PFSK-1 (cell line): ENCODE results near the gene RBM20.

Experiments
- FOXP2 ChIP-seq: optimal IDR thresholded peaks from 2 replicates; pipeline ENCODE3; 2011; ENCODE audit warnings: borderline replicate concordance, control low read depth, inconsistent platforms; ENCODE audit not compliant: insufficient read depth; ENCODE audit errors: extremely low read length, extremely low read depth
- POLR2AphosphoS5 ChIP-seq: IDR thresholded peaks from 2 replicates; pipeline ENCODE4 v1.6.1; 2012; ENCODE audit warnings: low read depth, mild to moderate bottlenecking, control low read depth, low read length, moderate library complexity
- SIN3A ChIP-seq: IDR thresholded peaks from 2 replicates; pipeline ENCODE4 v1.6.1; 2012; ENCODE audit warnings: mild to moderate bottlenecking, low read length, moderate library complexity, borderline replicate concordance; ENCODE audit not compliant: insufficient read depth
- TAF1 ChIP-seq: IDR thresholded peaks from 2 replicates; pipeline ENCODE4 v1.6.1; 2012; ENCODE audit warnings: low read length, control low read depth, borderline replicate concordance; ENCODE audit not compliant: insufficient read depth
- TF ChIP-seq, protein P1 (sequence below), 2 experiments: IDR thresholded peaks; 2 replicates each; pipeline versions ENCODE4 v1.6.1 to v1.8.0; 2011 to 2012; ENCODE audit warnings: low read depth in 2 of 2, low read length in 2 of 2, control low read depth in 1 of 2, inconsistent platforms in 1 of 2, mild to moderate bottlenecking in 1 of 2, moderate library complexity in 1 of 2; ENCODE audit not compliant: insufficient read depth in 1 of 2

GRCh38 chr10:110643653-110644597, at the start of gene RBM20:
- TF ChIP-seq POLR2AphosphoS5 (no peak), FOXP2 (peak; percentile 42), SIN3A (no peak), TAF1 (no peak)
- TF ChIP-seq, protein P1, sequence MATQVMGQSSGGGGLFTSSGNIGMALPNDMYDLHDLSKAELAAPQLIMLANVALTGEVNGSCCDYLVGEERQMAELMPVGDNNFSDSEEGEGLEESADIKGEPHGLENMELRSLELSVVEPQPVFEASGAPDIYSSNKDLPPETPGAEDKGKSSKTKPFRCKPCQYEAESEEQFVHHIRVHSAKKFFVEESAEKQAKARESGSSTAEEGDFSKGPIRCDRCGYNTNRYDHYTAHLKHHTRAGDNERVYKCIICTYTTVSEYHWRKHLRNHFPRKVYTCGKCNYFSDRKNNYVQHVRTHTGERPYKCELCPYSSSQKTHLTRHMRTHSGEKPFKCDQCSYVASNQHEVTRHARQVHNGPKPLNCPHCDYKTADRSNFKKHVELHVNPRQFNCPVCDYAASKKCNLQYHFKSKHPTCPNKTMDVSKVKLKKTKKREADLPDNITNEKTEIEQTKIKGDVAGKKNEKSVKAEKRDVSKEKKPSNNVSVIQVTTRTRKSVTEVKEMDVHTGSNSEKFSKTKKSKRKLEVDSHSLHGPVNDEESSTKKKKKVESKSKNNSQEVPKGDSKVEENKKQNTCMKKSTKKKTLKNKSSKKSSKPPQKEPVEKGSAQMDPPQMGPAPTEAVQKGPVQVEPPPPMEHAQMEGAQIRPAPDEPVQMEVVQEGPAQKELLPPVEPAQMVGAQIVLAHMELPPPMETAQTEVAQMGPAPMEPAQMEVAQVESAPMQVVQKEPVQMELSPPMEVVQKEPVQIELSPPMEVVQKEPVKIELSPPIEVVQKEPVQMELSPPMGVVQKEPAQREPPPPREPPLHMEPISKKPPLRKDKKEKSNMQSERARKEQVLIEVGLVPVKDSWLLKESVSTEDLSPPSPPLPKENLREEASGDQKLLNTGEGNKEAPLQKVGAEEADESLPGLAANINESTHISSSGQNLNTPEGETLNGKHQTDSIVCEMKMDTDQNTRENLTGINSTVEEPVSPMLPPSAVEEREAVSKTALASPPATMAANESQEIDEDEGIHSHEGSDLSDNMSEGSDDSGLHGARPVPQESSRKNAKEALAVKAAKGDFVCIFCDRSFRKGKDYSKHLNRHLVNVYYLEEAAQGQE (IDR thresholded peaks at IDR 0.05; ENCODE audit: insufficient read depth in 1 of 2, low read depth in 2 of 2, low read length in 2 of 2): no peak
